ENCODE results near the gene DCTN4. TPM values are rescaled to one million over a fixed set of nuclear protein-coding genes. Genes with fewer than 3 reads are reported as not detected.

DCTN4 gene
- total RNA-seq, 1 experiment from 2014 or later = 67.6 TPM

- no peak for DNase-seq (ENCODE audit: low spot score)
- Histone ChIP-seq H3K9me3 (ENCODE audit: low read depth, low read length, poor library complexity, severe bottlenecking) (no peaks in the 10 kb centered on the region), H3K27me3 (replicated peaks; ENCODE audit: insufficient read depth, low read depth, low read length, poor library complexity) (no peaks in the 10 kb centered on the region), H3K36me3 (ENCODE audit: insufficient read depth, low read length, poor library complexity, severe bottlenecking) (no peaks in the 10 kb centered on the region), H3K4me3 (ENCODE audit: low read depth, low read length, poor library complexity, severe bottlenecking) (no peak overlapping the region), H3K4me1 (ENCODE audit: insufficient read depth, low read length, poor library complexity, severe bottlenecking) (peaks cover 7% of the 10 kb centered on the region), H3K27ac (ENCODE audit: low read depth, low read length, poor library complexity, severe bottlenecking) (no peak overlapping the region)
- intact Hi-C loops (cut with micrococcal nuclease; ENCODE audit: unreplicated experiment) = no loop called here
- POLR2A ChIA-PET (ENCODE audit: low non-redundant PET) = interaction anchor here (0.5 kb wide), 1 partner anchor 81 kb away, joined by 3 read pairs; no protein-coding TSS in a partner anchor
- BruUV-seq (replicated peaks) = no TSS peak
- CTCF ChIA-PET = no interaction called here
- no peak for TF ChIP-seq EZH2 (IDR thresholded peaks at IDR 0.05; ENCODE audit: borderline replicate concordance, low read depth, low read length, poor library complexity, severe bottlenecking)
- TF ChIP-seq CTCF (conservative IDR thresholded peaks at IDR 0.05; ENCODE audit: low read depth, low read length) = no peak
Observed at GRCh38 chr5:150766251-150766650, 7.4 kb upstream of the DCTN4 start.

GRCh38 chr5:150765799-150766169, 7.0 kb upstream of the DCTN4 start:
- BruUV-seq (replicated peaks) = no TSS peak
- H3K27me3 ChIP-seq (replicated peaks; ENCODE audit: insufficient read depth, low read depth, low read length, poor library complexity) = no peaks in the 10 kb centered on the region
- H3K4me1 ChIP-seq (ENCODE audit: insufficient read depth, low read length, poor library complexity, severe bottlenecking) = peaks cover 7% of the 10 kb centered on the region
- H3K9me3 ChIP-seq (ENCODE audit: low read depth, low read length, poor library complexity, severe bottlenecking) = no peaks in the 10 kb centered on the region
- H3K4me3 ChIP-seq (ENCODE audit: low read depth, low read length, poor library complexity, severe bottlenecking) = no peak overlapping the region
- no peak overlapping the region for H3K27ac ChIP-seq (ENCODE audit: low read depth, low read length, poor library complexity, severe bottlenecking)
- intact Hi-C loops (cut with micrococcal nuclease; ENCODE audit: unreplicated experiment) = no loop called here
- POLR2A ChIA-PET (ENCODE audit: low non-redundant PET) = no interaction called here
- CTCF ChIA-PET = no interaction called here
- no peak for DNase-seq (ENCODE audit: low spot score)
- TF ChIP-seq EZH2 (IDR thresholded peaks at IDR 0.05; ENCODE audit: borderline replicate concordance, low read depth, low read length, poor library complexity, severe bottlenecking) = no peak
- no peak for TF ChIP-seq CTCF (conservative IDR thresholded peaks at IDR 0.05; ENCODE audit: low read depth, low read length)
- no peaks in the 10 kb centered on the region for H3K36me3 ChIP-seq (ENCODE audit: insufficient read depth, low read length, poor library complexity, severe bottlenecking)

- no peaks in the 10 kb centered on the region for H3K27me3 ChIP-seq (replicated peaks; ENCODE audit: insufficient read depth, low read depth, low read length, poor library complexity)
- no peak overlapping the region for H3K27ac ChIP-seq (ENCODE audit: low read depth, low read length, poor library complexity, severe bottlenecking)
- ChIA-PET CTCF (no interaction called here), POLR2A (ENCODE audit: low non-redundant PET) (no interaction called here)
- H3K4me3 ChIP-seq (ENCODE audit: low read depth, low read length, poor library complexity, severe bottlenecking) = no peak overlapping the region
- no TSS peak for BruUV-seq (replicated peaks)
- H3K9me3 ChIP-seq (ENCODE audit: low read depth, low read length, poor library complexity, severe bottlenecking) = no peaks in the 10 kb centered on the region
- H3K4me1 ChIP-seq (ENCODE audit: insufficient read depth, low read length, poor library complexity, severe bottlenecking) = peaks cover 7% of the 10 kb centered on the region
- TF ChIP-seq CTCF (conservative IDR thresholded peaks at IDR 0.05; ENCODE audit: low read depth, low read length) (no peak), EZH2 (IDR thresholded peaks at IDR 0.05; ENCODE audit: borderline replicate concordance, low read depth, low read length, poor library complexity, severe bottlenecking) (no peak)
- DNase-seq (ENCODE audit: low spot score) = no peak
- intact Hi-C loops (cut with micrococcal nuclease; ENCODE audit: unreplicated experiment) = no loop called here
- no peaks in the 10 kb centered on the region for H3K36me3 ChIP-seq (ENCODE audit: insufficient read depth, low read length, poor library complexity, severe bottlenecking)
Observed at GRCh38 chr5:150765011-150765798, 6.4 kb upstream of the DCTN4 start.

Measured in A673 (cell line).